ENCODE results near the gene ZCCHC4.
A peak's percentile ranks its signal among the peaks of the same experiment; 100 is the strongest.

Gene ZCCHC4, protein sequence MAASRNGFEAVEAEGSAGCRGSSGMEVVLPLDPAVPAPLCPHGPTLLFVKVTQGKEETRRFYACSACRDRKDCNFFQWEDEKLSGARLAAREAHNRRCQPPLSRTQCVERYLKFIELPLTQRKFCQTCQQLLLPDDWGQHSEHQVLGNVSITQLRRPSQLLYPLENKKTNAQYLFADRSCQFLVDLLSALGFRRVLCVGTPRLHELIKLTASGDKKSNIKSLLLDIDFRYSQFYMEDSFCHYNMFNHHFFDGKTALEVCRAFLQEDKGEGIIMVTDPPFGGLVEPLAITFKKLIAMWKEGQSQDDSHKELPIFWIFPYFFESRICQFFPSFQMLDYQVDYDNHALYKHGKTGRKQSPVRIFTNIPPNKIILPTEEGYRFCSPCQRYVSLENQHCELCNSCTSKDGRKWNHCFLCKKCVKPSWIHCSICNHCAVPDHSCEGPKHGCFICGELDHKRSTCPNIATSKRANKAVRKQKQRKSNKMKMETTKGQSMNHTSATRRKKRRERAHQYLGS

DNA sequence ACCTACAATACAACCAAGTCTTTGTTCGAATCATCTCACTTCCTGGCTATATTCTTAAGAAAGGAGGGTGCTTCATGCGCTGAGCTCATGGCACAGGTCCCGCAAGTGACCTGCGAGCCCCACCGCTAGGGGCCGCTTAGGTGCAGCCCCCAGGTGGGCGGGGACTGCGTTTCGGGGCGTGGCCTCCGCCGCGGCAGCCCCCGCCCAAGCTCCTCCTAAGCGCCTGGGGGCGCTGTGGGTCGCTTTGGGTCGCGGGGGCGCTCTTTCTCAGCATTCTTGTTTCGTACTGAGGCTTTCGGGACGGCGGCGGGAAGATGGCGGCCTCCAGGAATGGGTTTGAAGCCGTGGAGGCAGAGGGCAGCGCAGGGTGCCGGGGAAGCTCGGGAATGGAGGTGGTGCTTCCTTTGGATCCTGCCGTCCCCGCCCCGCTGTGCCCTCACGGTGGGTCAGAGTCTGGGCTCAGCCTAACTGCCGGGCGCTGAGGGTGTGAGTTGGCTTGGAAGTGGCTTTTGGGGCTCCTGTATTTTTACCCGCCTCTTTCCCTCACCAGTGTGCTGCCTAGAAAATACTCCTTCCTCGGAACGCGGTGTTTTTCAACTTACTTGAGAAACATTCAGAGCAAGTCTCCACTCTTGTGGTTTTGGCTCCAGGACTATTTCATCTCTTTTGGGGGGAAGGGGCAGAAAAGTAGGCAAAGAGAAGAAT, at the start of gene ZCCHC4:
Gene ZCCHC4 (plus strand): TSS at position 279 of the 705 bp plus-strand sequence. CDS start 36 bp downstream, at position 315.
- DNase-seq = peak; percentile 94

DNA sequence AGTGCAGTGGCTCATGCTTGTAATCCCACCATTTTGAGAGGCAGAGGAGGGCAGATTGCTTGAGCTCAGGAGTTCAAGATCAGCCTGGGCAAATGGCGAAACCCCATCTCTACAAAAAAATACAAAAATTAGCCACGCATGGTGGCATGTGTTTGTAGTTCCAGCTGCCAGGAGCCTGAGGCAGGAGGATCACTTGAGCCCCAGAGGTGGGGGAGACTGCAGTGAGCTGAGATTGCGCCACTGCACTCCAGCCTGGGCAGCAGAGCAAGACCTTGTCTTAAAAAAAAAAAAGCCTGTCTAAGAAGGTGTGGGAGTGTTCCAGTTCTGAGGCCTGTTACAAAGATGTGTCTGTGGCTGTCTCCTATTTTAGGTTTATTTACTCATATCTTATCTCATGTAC, 40.7 kb upstream of the ZCCHC4 start:
- no peak for DNase-seq

DNA sequence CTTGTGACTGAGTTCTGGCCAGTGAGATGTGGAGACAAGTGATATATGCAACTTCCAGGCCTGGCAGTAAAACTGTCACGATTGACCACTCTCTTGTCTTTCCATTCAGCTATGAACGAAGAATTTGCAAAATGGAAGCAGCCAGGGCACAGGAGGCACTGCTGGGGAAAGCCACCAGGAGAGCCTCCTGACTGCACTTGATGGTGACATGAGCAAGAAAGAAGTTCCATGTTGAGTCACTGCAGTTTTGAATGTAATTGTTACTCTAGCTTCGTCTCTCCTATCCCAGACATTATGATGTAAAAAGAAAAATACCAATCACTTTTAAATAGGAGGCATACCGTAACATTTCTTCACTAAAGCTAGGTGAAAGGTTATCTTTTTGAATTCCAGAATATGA, 32.4 kb upstream of the ZCCHC4 start:
- no peak for DNase-seq

DNA sequence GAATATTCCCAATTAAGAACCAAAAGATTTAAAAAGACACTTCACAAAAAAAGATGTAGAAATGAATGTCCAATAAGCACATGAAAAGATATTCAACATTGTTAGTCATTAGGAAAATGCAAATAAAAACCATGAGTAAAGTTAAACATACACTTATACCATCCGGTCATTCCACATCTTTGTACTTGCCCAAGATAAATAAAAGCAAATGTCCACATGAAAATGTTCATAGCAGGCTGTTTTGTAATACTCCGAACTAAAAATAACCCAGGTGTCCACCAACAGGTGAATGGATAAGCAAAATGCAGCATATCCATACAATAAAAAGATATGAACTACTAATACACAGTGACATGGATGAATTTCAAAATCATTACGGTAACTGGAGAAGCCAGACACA, 28.6 kb upstream of the ZCCHC4 start:
- no peak for DNase-seq

DNA sequence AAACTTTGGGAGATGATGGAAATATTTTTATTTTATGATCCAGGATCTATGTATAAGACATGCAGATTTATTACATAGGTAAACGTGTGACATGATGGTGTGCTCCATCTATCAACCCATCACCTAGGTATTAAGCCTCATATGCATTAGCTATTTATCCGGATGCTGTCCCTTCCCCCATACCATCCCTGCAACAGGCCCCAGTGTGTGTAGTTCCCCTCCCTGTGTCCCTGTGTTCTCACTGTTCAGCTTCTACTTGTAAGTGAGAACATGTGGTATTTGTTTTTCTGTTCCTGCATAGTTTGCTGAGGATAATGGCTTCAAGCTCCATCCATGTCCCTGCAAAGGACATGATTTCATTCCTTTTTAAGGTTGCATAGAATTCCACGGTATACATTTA, 28.1 kb upstream of the ZCCHC4 start:
- no peak for DNase-seq

DNA sequence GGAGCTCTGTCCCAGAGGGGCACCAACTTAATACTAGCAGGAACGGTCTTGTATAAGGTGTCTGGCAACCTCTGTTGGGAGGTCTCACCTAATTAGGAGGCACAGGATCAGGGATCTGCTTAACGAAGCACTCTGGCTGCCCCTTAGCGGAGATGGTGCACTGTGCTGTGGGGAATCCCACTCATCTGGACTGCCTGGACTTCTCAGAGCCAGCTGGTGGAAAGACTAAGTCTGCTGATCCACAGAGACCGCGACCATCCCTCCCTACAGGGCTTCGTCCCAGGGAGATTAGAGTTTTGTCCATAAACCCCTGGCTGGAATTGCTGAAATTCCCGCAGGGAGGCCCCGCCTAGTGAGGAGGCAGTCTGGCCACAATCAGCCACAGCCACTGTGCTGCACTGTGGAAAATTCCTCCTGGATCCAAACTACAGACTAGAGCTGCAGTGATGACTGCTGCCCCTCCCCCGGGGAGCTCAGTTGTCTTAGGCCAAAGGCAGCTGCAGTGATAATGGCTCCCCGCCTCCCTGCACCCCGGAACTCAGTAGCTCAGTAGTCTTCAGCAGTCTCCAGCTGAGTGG, 22.0 kb upstream of the ZCCHC4 start:
- DNase-seq = no peak

DNA sequence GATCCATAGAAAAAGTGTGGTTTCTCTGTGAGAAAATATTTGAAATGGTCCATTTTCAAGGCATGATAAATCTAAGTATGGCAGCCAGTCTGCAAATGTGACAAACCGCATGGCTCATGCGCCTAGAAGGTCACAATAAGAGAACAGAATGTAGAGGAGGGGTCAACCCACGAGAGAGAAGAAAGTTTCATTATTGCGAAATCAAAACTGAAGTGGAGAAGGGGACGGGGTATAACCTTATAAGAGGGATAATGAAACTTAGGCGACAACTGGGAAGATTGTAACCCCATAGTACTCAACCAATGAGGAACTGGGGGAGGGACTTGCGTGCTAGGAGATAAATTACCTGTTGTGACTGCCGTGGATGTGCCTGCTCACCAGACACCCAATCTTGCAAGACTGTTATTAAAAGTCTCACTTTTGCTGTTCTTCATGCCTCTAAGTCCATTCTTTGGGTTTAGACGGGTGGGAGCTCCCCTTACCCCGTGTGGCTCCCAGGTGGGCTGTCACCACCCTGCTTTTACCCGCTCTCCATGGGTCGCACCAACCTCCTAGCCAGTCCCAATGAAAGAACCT, 21.3 kb upstream of the ZCCHC4 start:
- no peak for DNase-seq

DNA sequence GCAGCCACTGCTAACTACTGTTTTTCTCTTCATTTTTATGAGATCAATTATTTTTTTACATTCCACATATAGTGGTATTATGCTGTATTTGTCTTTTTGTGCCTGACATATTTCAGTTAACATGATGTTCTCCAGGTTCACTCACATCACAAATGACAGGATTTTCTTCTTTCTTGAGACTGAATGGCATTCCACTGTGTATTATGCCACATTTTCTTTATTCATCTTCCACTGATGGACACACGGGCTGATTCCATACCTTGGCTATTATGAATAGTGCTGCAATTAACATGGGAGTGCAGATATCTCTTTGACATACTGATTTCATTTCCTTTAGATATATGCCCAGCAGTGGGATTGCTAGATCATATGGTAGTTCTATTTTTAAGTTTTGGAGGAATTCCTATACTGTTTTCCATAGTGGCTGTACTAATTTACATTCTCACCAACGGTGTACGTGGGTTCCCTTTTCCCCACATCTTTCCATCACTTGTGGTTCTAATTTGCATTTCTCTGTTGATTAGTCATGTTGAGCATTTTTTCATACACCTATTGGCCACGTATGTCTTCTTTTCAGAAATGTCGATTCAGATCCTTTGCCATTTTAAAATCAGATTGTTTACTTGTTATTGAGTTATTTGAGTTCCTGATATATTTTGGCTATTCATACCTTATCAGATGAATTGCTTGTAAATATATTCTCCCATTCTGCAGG, 14.9 kb upstream of the ZCCHC4 start:
- DNase-seq = no peak

DNA sequence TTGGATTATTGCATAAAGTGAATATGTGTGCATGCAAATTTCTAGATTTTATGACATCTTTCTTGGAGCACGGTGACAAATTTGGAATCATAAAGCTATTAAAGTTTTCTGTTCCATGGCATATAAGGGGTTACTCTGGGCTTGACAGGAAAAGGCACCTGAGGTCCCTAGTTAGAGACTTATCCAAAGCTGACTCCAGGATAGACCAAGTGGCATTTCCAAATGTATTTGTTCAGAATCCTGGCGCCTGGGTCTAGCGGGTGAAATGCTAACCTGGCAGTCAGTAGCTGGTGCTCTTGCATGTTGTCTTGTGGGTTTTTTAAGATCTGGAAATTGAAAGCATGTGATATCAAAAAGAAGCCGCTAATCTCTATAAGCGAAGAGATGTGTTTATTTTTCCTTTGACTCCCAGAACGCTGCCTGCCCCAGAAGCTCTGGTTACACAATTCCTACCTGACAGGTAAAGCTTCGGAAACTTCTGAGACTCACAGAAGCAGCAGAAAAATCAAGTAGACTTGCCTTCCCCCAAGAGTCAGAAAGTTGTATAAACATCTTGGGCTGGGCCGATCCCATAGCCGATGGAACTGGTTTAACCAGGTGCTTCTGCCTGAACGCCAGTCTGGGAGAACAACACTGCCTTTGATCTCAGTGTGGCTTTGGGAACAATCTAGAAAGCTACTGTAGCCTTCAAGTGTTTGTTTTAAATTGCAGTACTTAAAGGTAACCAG, 12.9 kb upstream of the ZCCHC4 start:
- no peak for DNase-seq

DNA sequence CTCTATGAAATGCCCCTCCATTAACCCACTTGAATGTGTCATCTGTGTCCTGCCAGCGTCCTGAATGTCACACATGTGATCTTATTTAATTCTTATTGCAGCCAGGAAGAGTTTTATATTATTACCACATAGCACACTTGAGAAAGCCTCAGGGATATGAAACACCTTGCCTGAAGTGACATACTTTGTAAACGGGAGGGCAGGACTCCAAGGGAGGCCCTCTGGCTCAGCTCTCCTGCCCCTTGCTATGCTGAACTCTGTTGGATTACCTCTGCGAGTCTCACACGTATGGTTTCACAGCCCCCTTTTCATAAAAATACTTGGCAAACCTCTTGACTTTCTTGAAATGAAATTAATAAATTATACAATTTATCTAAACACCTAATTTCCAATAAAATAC, 11.1 kb upstream of the ZCCHC4 start:
- no peak for DNase-seq

DNA sequence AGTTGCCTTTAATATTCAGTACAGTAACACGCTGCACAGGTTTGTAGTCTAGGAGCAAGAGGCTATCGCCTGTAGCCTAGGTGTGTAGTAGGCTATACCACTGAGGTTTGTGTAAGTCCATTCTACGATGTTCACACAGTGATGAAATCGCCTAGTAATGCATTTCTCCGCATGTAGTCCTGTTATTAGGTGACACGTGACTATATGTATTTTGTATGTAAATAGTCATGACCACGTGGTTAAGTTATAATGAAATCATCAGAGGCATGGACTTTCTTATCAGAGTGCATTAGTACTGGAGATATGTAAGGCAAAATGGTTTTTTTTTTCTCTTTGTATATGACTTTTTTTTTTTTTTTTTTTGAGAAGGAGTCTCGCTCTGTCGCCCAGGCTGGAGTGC, 9.9 kb upstream of the ZCCHC4 start:
- DNase-seq = no peak

DNA sequence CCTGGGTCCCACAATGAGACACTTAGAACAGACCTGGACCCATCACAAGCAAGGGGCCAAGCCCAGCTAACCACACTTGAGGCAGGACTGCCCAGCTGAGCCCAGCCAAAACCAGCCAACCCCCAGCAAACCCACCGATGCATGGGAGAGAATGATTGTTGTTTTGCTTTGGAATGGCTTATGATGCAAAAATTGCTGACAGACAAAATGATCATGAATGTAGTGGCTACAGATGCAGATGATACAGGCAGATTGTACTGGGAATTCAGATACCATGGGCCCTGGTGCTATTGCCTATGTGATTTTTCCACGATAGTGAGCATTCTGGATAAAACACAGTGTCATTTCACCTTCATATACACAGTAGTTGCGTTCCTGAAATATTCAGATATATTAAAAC, 9.0 kb upstream of the ZCCHC4 start:
- no peak for DNase-seq

DNA sequence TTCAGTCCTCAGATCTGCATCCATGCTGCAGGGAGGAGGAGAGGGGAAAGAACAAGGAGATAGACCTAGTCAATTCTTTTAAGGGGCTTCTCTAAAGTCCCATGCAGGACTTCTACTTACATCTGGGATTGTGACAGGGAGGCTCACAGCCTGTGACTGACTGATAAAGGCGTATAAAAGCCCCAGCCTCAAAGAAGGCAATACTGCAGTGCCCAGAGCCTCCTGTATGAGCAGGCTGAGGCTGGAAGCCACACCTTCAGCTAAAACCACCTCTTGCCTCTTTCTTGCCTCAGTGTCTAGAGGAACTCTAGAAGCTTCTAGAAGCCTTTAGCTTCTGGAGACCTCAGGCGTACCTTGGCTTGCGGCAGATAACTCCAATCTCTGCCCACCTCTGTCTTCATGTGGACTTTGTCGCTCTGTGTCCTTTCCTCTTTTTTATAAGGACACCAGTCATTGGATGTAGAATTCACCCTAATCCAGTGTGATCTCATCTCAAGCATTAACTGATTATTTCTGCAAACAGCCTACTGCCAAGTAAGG, 6.0 kb upstream of the ZCCHC4 start:
- DNase-seq = peak; percentile 79

DNA sequence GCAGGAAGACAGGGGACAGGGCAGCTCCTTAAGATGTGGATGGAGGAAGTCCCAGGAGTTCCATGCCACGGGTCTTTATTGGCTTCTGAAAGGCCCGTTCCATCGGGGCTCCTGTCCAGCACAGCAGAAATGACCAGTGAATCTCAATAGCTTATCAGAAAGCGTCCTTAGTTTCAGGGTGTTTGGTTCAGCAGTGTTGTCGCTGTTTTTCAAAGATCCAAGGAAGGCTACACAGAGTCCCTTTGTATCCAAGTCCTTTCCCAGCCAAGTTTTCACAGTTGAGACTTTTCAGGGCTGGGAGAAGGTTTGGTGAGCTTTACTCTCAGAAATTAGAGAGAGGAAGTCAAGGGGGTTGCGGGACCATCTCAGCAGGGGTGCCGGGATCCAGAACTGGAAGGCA, 5.0 kb upstream of the ZCCHC4 start:
- no peak for DNase-seq

DNA sequence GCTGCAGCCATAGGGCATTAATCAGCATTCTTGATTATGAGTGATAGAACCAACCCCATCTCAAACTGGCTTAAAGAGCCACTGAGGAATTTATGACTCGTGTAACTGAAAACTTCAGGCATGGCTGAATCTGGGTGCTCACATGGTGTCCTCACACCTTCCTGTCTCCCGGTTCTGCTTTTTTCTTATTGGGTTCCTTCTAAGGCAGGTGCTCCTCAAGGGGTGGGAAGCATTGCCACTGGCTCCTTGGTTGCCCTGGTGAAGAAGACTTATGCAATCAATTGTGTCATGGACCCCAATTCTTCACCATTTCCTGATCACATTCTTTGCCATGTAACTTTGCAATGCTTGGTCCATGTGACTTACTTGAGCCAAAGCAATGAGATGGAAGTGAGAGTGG, 4.3 kb upstream of the ZCCHC4 start:
- no peak for DNase-seq

DNA sequence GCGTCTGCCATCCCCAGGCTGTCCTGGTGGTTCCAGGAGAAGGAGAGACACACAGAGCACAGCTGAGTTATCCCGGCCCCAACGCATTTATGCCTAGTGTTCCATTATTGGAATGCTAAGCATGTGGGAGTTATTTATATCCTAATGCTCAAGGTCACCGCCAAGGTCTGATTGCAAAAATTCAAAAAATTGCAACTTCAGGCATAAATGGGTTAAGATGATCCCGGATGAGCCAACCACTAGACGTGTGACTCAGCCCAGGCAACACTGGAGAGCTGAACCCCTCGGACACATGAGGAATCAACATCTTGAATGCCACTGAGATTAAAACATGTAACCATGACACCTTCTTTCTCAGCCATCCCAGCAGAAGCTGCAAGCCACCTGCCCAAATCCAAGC, 3.8 kb upstream of the ZCCHC4 start:
- DNase-seq = no peak

DNA sequence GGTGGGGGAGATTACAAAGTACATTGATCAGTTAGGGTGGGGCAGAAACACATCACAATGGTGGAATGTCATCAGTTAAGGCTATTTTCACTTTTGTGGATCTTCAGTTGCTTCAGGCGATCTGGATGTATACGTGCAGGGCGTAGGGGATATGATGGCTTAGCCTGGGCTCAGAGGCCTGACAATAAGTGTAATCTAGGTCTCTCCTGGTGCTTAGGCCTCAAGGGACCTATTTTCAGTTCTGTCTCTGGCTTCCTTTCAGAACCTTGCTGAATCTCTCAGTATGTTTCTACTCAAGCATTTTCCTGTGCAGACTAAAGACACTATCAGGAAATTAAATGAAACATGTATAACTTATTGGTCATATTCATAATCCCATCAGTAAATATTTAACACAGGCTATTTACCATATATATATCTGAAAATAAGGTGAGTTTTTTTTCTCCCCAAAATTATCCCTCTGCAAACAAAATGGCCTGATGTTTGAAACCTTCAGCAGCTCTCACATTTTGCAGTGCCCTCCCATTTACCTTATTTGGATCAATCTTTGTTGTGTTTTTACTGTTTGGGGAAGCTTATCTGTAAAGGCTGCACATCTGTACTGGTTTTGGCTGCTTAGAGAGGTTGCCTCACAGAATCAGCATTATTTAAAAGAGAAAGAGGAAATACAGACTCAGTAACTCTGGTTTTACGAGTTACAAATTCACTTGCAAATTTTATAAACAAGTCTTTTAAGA, 2.3 kb upstream of the ZCCHC4 start:
- peak; percentile 85 for DNase-seq

DNA sequence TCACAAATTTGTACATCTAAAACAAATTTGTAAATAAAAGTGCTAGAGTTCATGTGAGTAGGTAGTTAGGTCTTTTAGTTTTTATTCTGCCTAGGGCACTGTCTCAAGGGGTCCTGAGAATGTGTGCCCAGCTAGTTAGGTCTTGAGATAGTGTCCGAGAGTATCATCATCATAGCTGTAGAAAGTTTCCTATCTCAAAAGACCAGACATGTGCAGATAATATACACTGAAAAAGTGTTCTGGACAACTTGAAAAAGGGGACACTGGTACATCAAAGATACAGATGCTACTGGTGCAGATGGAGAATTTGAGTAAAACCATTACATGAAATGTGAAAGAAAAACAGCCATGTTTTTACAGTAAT, 1.8 kb upstream of the ZCCHC4 start:
- peak; percentile 60 for DNase-seq

DNA sequence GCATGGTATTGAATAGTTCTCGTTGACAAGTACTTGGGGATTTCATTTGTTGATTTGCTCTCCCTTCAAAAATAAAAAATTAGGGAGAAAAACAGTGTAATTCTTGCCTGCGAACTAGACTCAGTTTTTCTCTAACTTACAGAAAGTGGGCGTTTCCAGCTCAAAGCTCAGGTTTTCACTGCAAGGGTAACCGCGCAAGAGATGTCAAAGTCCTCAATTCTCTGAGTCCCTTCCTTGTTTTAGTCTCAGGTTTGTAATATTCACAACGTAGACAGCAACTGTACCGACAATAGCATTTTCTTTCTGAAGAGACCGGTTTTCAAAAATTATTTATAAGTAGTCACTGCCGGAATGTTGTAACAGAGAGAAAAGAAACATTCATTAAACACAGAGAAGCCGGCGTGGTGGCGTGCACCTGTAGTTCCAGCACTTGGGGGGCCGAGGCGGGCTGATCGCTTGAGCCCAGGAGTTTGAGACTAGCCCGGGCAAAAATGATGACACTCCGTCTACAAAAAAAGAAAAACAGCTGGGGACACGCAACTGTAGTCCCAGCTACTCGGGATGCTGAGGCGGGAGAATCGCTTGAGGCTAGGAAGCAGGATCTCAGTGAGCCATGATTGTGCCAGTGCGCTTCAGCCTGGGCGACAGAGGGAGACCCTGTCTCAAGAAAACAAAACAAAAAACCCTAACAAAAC, 774 bp downstream of the ZCCHC4 start:
- peak; percentile 62 for DNase-seq

DNA sequence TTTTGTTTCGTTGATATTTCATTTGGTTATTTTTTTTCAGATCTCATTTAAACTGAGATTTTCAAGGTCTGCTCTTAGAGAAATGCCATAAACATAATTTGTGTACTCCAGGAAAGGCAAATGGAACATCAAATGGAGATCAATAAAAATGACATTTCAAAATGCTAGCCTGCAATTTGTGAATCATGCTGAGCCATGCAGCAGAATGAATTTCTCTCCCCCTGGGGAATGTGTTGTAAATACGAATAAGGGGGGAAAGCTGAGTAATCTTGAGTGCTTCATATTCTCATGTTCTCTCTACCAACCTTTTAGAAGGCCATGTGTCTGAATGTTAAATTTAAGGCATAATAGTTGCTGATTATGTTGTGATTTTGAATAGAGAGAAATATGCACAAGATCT, 7.8 kb downstream of the ZCCHC4 start:
- DNase-seq = no peak

DNA sequence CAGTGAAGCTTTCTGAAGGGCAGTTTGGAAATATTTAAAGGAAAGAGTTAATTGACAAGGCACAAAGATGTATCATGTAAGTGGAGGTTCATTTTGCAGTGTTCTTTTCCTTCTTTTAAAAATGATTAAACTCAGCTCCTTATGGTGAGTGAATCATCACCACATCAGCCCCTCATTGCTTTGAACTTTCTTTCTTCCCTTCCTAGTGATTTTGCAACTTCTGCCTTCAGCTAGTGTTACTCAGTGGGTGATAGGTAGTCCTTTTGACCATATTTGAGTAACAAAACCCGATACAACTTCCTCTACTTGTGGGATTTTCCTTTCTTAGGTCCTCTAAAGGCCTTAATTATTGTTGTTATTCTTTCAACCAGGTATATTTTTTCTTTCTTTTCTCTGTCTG, 8.2 kb downstream of the ZCCHC4 start:
- DNase-seq = peak; percentile 32

Data from hematopoietic multipotent progenitor cell treated with erythropoietin and hydrocortisone succinate and interleukin-3 and kit ligand, for 6 days (in vitro differentiated cells).